ENCODE results near the gene DES. TPM values are rescaled to one million over a fixed set of nuclear protein-coding genes. Genes with fewer than 3 reads are reported as not detected.

DES gene
- total and polyA plus RNA-seq, 9 of the 15 experiments (the other 6 are each of a cell fraction or from before 2014, with no cell fraction given), result 2.5 to 58.9 (median 21.9) TPM

DNA sequence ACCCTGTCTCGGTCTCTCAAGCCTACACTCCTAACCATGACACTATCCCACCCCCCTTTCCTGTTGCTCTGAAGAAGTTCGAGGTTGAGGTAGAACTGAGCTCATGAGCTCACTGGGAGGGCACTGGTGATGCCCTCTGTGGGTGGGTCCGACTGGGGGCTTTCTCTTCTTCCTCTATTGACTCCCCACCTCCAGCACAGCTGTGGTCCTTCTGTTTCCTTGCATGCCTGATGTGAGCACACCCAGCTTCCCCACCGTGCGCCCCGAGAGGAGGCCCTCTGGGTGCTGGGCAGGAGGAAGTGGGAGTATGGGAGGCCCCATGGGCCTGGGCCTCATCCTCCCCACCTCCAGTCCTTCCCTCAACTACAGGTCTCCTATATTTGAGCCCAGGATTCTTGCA is 37.4 kb downstream of the DES start:
- Histone ChIP-seq H3K9ac (ENCODE audit: insufficient read depth in 1 of 2, low read depth in 2 of 2, low read length in 2 of 2) (no peak overlapping the region), H3K4me2 (ENCODE audit: insufficient read depth, low read length) (no peak overlapping the region), H3K9me3 (replicated peaks; ENCODE audit: control insufficient read depth, insufficient read depth, low read depth, low read length) (no peaks in the 10 kb centered on the region), H3K79me2 (ENCODE audit: control insufficient read depth, insufficient read depth, low read length) (no peaks in the 10 kb centered on the region), H3K27ac (ENCODE audit: extremely low read depth, low read depth, low read length) (no peak overlapping the region), H3K9me1 (ENCODE audit: control insufficient read depth, insufficient read depth, low read length) (no peaks in the 10 kb centered on the region), H2AFZ (ENCODE audit: low read depth, low read length) (no peak overlapping the region), H3K4me1 (replicated peaks in 1 of 2; ENCODE audit: control insufficient read depth in 2 of 2, insufficient read depth in 2 of 2, low read length in 2 of 2) (peaks cover 24 to 31% of the 10 kb centered on the region in 2 experiments), H3K36me3 (ENCODE audit: control insufficient read depth, insufficient read depth, low read length) (no peaks in the 10 kb centered on the region), H3K4me3 (no peak overlapping the region), H4K20me1 (replicated peaks; ENCODE audit: control insufficient read depth, insufficient read depth, low read length) (no peaks in the 10 kb centered on the region), H3K27me3 (ENCODE audit: control insufficient read depth in 2 of 2, insufficient read depth in 2 of 2, low read length in 2 of 2) (no peaks in the 10 kb centered on the region)
- CTCF ChIA-PET (ENCODE audit: low intra/inter-chr PET ratio), result no interaction called here
- no TSS peak for BruUV-seq (replicated peaks)
- in situ Hi-C loops (cut with MboI) (no loop called here), intact Hi-C loops (cut with micrococcal nuclease) (no loop called here)
- WGBS (ENCODE audit: insufficient coverage, low coverage, missing lambda C conversion rate), result 49% methylated on average over 3 of the region's 6 CpGs
- ATAC-seq (no peak), FAIRE-seq (no peak), DNase-seq (ENCODE audit: extremely low read depth in 1 of 4, low spot score in 3 of 4) (no peak)
- no peak for TF ChIP-seq RBM22 (IDR thresholded peaks at IDR 0.05; ENCODE audit: low read depth, low read length, poor library complexity, severe bottlenecking)
- no peak for TF ChIP-seq MAZ (CRISPR knock-in tag; conservative IDR thresholded peaks at IDR 0.05 in 1 of 2, IDR thresholded peaks at IDR 0.05 in 1 of 2)
- TF ChIP-seq ZFP1 (CRISPR knock-in tag; IDR thresholded peaks at IDR 0.05), result no peak
- POLR2A ChIA-PET, result interaction anchor here (0.8 kb wide), 1 partner anchor 17 kb away, joined by 3 read pairs; no protein-coding TSS in a partner anchor

DNA sequence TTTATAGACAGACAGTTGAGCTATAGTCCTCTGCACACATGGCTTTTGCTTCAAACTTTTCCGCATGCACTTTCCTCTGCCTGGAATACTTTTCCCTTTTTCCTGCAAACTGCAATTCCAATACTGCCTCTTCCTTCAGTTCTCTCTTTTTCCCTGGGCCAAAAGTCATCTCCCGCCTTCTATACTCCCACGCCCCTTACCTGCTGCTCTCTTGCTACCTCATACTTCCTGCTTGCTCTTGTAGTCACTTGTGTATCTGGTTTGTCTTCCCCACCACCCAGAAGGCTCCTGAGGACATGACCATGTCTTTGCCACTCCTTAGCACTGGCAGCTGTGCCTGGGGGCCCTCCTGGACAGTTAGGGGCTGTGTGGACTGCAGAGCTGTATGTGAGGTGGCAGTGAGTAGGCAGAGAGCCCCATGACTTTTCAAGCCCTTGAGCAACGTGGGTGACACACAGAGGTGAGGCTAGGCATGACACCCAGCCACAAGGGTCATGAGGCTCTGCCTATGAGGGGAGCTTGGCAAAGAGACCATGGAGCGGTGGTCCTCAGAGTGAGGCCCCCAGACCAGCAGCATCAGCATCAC is 39.7 kb downstream of the DES start:
- FAIRE-seq (no peak), ATAC-seq (peak; percentile 55), DNase-seq (ENCODE audit: extremely low read depth in 1 of 4, low spot score in 3 of 4) (peak in 3 of 4 experiments; percentile 26 to 33 (median 28))
- peak overlapping the region in 1 of 2 experiments; percentile 45; a peak in 1 of 4 replicates for H3K9ac ChIP-seq (ENCODE audit: insufficient read depth in 1 of 2, low read depth in 2 of 2, low read length in 2 of 2)
- peak overlapping the region; percentile 33; the same call in 1 of the 2 replicates for H2AFZ ChIP-seq (ENCODE audit: low read depth, low read length)
- no peaks in the 10 kb centered on the region for H3K9me1 ChIP-seq (ENCODE audit: control insufficient read depth, insufficient read depth, low read length)
- H4K20me1 ChIP-seq (replicated peaks; ENCODE audit: control insufficient read depth, insufficient read depth, low read length), result no peaks in the 10 kb centered on the region
- H3K27ac ChIP-seq (ENCODE audit: extremely low read depth, low read depth, low read length), result no peak overlapping the region
- no peaks in the 10 kb centered on the region for H3K27me3 ChIP-seq (ENCODE audit: control insufficient read depth in 2 of 2, insufficient read depth in 2 of 2, low read length in 2 of 2)
- no peaks in the 10 kb centered on the region for H3K9me3 ChIP-seq (replicated peaks; ENCODE audit: control insufficient read depth, insufficient read depth, low read depth, low read length)
- H3K4me3 ChIP-seq, result no peak overlapping the region
- no peak overlapping the region for H3K4me2 ChIP-seq (ENCODE audit: insufficient read depth, low read length)
- POLR2A ChIA-PET, result interaction anchor here (0.6 to 2.0 kb wide), 3 partner anchors 29 to 329 kb away, joined by 3 to 4 read pairs (median 3); no protein-coding TSS in a partner anchor
- in situ Hi-C loops (cut with MboI) (no loop called here), intact Hi-C loops (cut with micrococcal nuclease) (loop anchor here (2.0 kb wide), 1 partner anchor 19 kb away; no protein-coding TSS in a partner anchor)
- CTCF ChIA-PET (ENCODE audit: low intra/inter-chr PET ratio), result interaction anchor here (1.2 kb wide), 1 partner anchor 19 kb away, joined by 3 read pairs; no protein-coding TSS in a partner anchor
- H3K79me2 ChIP-seq (ENCODE audit: control insufficient read depth, insufficient read depth, low read length), result no peaks in the 10 kb centered on the region
- TF ChIP-seq CTCF (IDR thresholded peaks at IDR 0.05 in 2 of 3, conservative IDR thresholded peaks at IDR 0.05 in 1 of 3; ENCODE audit: insufficient read depth in 2 of 3, low read depth in 1 of 3, low read length in 3 of 3) (peak in 2 of 3 experiments; percentile 16 to 42; a peak in 3 of 6 replicates), SIN3A (IDR thresholded peaks at IDR 0.05; ENCODE audit: borderline replicate concordance in 2 of 2, control insufficient read depth in 1 of 2, low read depth in 2 of 2, low read length in 2 of 2) (no peak), FOXA1 (IDR thresholded peaks at IDR 0.05; ENCODE audit: borderline replicate concordance) (no peak)
- TF ChIP-seq, protein P1, sequence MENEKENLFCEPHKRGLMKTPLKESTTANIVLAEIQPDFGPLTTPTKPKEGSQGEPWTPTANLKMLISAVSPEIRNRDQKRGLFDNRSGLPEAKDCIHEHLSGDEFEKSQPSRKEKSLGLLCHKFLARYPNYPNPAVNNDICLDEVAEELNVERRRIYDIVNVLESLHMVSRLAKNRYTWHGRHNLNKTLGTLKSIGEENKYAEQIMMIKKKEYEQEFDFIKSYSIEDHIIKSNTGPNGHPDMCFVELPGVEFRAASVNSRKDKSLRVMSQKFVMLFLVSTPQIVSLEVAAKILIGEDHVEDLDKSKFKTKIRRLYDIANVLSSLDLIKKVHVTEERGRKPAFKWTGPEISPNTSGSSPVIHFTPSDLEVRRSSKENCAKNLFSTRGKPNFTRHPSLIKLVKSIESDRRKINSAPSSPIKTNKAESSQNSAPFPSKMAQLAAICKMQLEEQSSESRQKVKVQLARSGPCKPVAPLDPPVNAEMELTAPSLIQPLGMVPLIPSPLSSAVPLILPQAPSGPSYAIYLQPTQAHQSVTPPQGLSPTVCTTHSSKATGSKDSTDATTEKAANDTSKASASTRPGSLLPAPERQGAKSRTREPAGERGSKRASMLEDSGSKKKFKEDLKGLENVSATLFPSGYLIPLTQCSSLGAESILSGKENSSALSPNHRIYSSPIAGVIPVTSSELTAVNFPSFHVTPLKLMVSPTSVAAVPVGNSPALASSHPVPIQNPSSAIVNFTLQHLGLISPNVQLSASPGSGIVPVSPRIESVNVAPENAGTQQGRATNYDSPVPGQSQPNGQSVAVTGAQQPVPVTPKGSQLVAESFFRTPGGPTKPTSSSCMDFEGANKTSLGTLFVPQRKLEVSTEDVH (IDR thresholded peaks at IDR 0.05; ENCODE audit: low read depth, partially characterized antibody), result no peak
- no TSS peak for BruUV-seq (replicated peaks)
- peaks cover 28 to 38% of the 10 kb centered on the region in 2 experiments for H3K4me1 ChIP-seq (replicated peaks in 1 of 2; ENCODE audit: control insufficient read depth in 2 of 2, insufficient read depth in 2 of 2, low read length in 2 of 2)
- no peaks in the 10 kb centered on the region for H3K36me3 ChIP-seq (ENCODE audit: control insufficient read depth, insufficient read depth, low read length)
- 82% methylated on average over 3 of the region's 5 CpGs for WGBS (ENCODE audit: insufficient coverage, low coverage, missing lambda C conversion rate)

Data from K562 (cell line).